Small intestine (tissue), 7 donors: ENCODE results near the gene ZNF180. TPM values are rescaled to one million over a fixed set of nuclear protein-coding genes. Genes with fewer than 3 reads are reported as not detected.
"Not testable (repeated sequence)": the region's sequence is repeated elsewhere in the genome, so short reads cannot be mapped to it uniquely, and the experiment has no call there.

Experiments
- DNase-seq, 2 donors: peaks; one replicate each; pipeline versions ENCODE4 v3.0.0 to v3.0.0-alpha.2; 2013
- FAIRE-seq: peaks from 2 replicates; lab custom pipeline; 2012; peaks lifted over from hg19 to GRCh38; lab: Jason Lieb, UNC
- H3K27ac ChIP-seq, 3 donors: one replicate each; pipeline ENCODE4 v1.5.1; 2013; ENCODE audit warnings: low read length in 2 of 3, mild to moderate bottlenecking in 2 of 3, control low read depth in 1 of 3, inconsistent platforms in 1 of 3, low read depth in 1 of 3, moderate library complexity in 1 of 3
- H3K27me3 ChIP-seq, 3 donors: one replicate each; pipeline ENCODE4 v1.6.1; 2013; ENCODE audit warnings: low read length in 3 of 3, inconsistent platforms in 1 of 3; ENCODE audit not compliant: control insufficient read depth in 3 of 3, insufficient read depth in 3 of 3
- H3K36me3 ChIP-seq, 3 donors: one replicate each; pipeline ENCODE4 v1.6.1; 2013; ENCODE audit warnings: low read length in 3 of 3, inconsistent platforms in 1 of 3, low read depth in 1 of 3, mild to moderate bottlenecking in 1 of 3, moderate library complexity in 1 of 3; ENCODE audit not compliant: control insufficient read depth in 3 of 3, insufficient read depth in 2 of 3
- H3K4me1 ChIP-seq, 3 donors: one replicate each; pipeline ENCODE4 v1.6.1; 2013; ENCODE audit warnings: low read length in 2 of 3, inconsistent platforms in 1 of 3, low read depth in 1 of 3, mild to moderate bottlenecking in 1 of 3, moderate library complexity in 1 of 3; ENCODE audit not compliant: control insufficient read depth in 3 of 3, insufficient read depth in 2 of 3
- H3K4me3 ChIP-seq, 3 donors: one replicate each; pipeline ENCODE4 v1.5.1; 2013; ENCODE audit warnings: low read length in 3 of 3, control low read depth in 1 of 3, inconsistent platforms in 1 of 3, low read depth in 1 of 3, mild to moderate bottlenecking in 1 of 3, moderate library complexity in 1 of 3
- H3K9me3 ChIP-seq, 2 donors: one replicate each; pipeline ENCODE4 v1.6.1; 2013; ENCODE audit warnings: low read depth in 1 of 2, low read length in 1 of 2; ENCODE audit not compliant: control insufficient read depth in 2 of 2, insufficient read depth in 1 of 2
- WGBS, 3 donors: extraction: QIAGEN DNeasy Blood & Tissue Kit; methylation state at CpG; one replicate each; pipeline ENCODE4 v1.1.7; 2013; 5-methylcytosine and 5-hydroxymethylcytosine counted together
- polyA plus RNA-seq, 4 donors: library from polyadenylated mRNA; stranded (reverse) in 3 of 4; unstranded in 1 of 4; fragments of 200-250 nt in 3 of 4; fragments of 120-200 nt in 1 of 4; gene quantifications; one replicate each; pipeline versions ENCODE4 v1.2.1 to v1.2.3, GENCODE V29; 2013
- donor health status: healthy with polysubstance abuse.
- donor health status: control.
- donor health status: control.
- donor health status: Bipolar disorder and iron deficiency.
- donor health status: healthy.

The ZNF180 gene
- polyA plus RNA-seq, 4 donors, result 4.6 to 11.4 (median 6.2) TPM

- peaks cover 0 to 1% (median 0%) of the 10 kb centered on the region in 3 donors for H3K27me3 ChIP-seq
- no peaks in the 10 kb centered on the region for H3K36me3 ChIP-seq
- 38 to 70% (median 47%) methylated on average over 11 of the region's 11 CpGs for WGBS, 3 donors
- H3K9me3 ChIP-seq, result no peaks in the 10 kb centered on the region
- H3K27ac ChIP-seq, result no peak overlapping the region
- H3K4me1 ChIP-seq, result no peaks in the 10 kb centered on the region
- no peak overlapping the region for H3K4me3 ChIP-seq
- FAIRE-seq (no peak), DNase-seq (no peak)
Measured at GRCh38 chr19:44539236-44539826, 39.0 kb upstream of the ZNF180 start.

GRCh38 chr19:44535361-44535760, 35.0 kb upstream of the ZNF180 start:
- not testable (repeated sequence) for FAIRE-seq

GRCh38 chr19:44532819-44533218, 32.5 kb upstream of the ZNF180 start:
- Histone ChIP-seq H3K9me3 (no peaks in the 10 kb centered on the region), H3K36me3 (no peaks in the 10 kb centered on the region), H3K27me3 (peaks cover 0 to 1% (median 0%) of the 10 kb centered on the region in 3 donors), H3K4me3 (no peak overlapping the region), H3K4me1 (peaks cover 0 to 3% (median 0%) of the 10 kb centered on the region in 3 donors), H3K27ac (no peak overlapping the region)
- WGBS, 3 donors, result 70 to 78% (median 75%) methylated on average over 5 of the region's 5 CpGs
- peak in 1 of 2 donors; percentile 38 for DNase-seq
- no peak for FAIRE-seq

More at GRCh38 chr19:44535361-44535760, 35.0 kb upstream of the ZNF180 start:
- not testable (repeated sequence) for DNase-seq, H3K27ac ChIP-seq, H3K4me1 ChIP-seq, H3K9me3 ChIP-seq, H3K27me3 ChIP-seq, H3K36me3 ChIP-seq, H3K4me3 ChIP-seq
- 53 to 78% (median 63%) methylated on average over 3 of the region's 3 CpGs for WGBS, 3 donors

GRCh38 chr19:44530777-44531176, 30.5 kb upstream of the ZNF180 start:
- H3K4me1 ChIP-seq, result peaks cover 0 to 3% (median 0%) of the 10 kb centered on the region in 3 donors
- H3K4me3 ChIP-seq, result no peak overlapping the region
- H3K9me3 ChIP-seq, result no peaks in the 10 kb centered on the region
- DNase-seq (peak in 1 of 2 donors; percentile 45), FAIRE-seq (no peak)
- 23 to 60% (median 33%) methylated on average over 6 of the region's 6 CpGs for WGBS, 3 donors
- H3K36me3 ChIP-seq, result no peaks in the 10 kb centered on the region
- H3K27ac ChIP-seq, result no peak overlapping the region
- H3K27me3 ChIP-seq, result no peaks in the 10 kb centered on the region

- 17 to 52% (median 37%) methylated on average over 9 of the region's 9 CpGs for WGBS, 3 donors
- H3K27ac ChIP-seq, result peak within 1 kb of the TSS in 2 of 3 donors; percentile 4 to 11
- H3K4me3 ChIP-seq, result peak within 1 kb of the TSS in 1 of 3 donors; percentile 54
- peaks cover 0 to 3% (median 0%) of the 10 kb centered on the region in 3 donors for H3K4me1 ChIP-seq
- peaks cover 0 to 3% (median 0%) of the 10 kb centered on the region in 3 donors for H3K27me3 ChIP-seq
- FAIRE-seq (no peak), DNase-seq (peak; percentile 38 to 96)
- H3K9me3 ChIP-seq, result no peaks in the 10 kb centered on the region
- H3K36me3 ChIP-seq, result no peaks in the 10 kb centered on the region
Measured at GRCh38 chr19:44529536-44529935, 29.2 kb upstream of the ZNF180 start, which contains the start of gene CEACAM20. TSS of gene CEACAM20 (minus strand) at chr19:44529675. CDS start at chr19:44529509, 166 bp downstream.

GRCh38 chr19:44527554-44527953, 27.2 kb upstream of the ZNF180 start:
- peaks cover 0 to 3% (median 0%) of the 10 kb centered on the region in 3 donors for H3K27me3 ChIP-seq
- WGBS, 3 donors, result 82 to 91% (median 85%) methylated on average over 7 of the region's 7 CpGs
- FAIRE-seq, result no peak
- no peaks in the 10 kb centered on the region for H3K36me3 ChIP-seq
- peaks cover 0 to 3% (median 0%) of the 10 kb centered on the region in 3 donors for H3K4me1 ChIP-seq
- H3K27ac ChIP-seq, result no peak overlapping the region
- DNase-seq, result no peak
- no peaks in the 10 kb centered on the region for H3K9me3 ChIP-seq
- H3K4me3 ChIP-seq, result peak overlapping the region in 1 of 3 donors; percentile 1

- no peaks in the 10 kb centered on the region for H3K36me3 ChIP-seq
- peaks cover 0 to 3% (median 0%) of the 10 kb centered on the region in 3 donors for H3K4me1 ChIP-seq
- FAIRE-seq, result no peak
- H3K27me3 ChIP-seq, result peaks cover 0 to 3% (median 0%) of the 10 kb centered on the region in 3 donors
- WGBS, 3 donors, result 31 to 47% (median 42%) methylated on average over 4 of the region's 4 CpGs
- no peak for DNase-seq
- no peak overlapping the region for H3K4me3 ChIP-seq
- no peaks in the 10 kb centered on the region for H3K9me3 ChIP-seq
- H3K27ac ChIP-seq, result no peak overlapping the region
Measured at GRCh38 chr19:44525721-44526430, 25.6 kb upstream of the ZNF180 start.

GRCh38 chr19:44521370-44521769, 21.0 kb upstream of the ZNF180 start:
- FAIRE-seq (no peak), DNase-seq (no peak)
- no peak overlapping the region for H3K4me3 ChIP-seq
- no peaks in the 10 kb centered on the region for H3K4me1 ChIP-seq
- peaks cover 0 to 5% (median 0%) of the 10 kb centered on the region in 3 donors for H3K36me3 ChIP-seq
- no peaks in the 10 kb centered on the region for H3K9me3 ChIP-seq
- no peak overlapping the region for H3K27ac ChIP-seq
- WGBS, 3 donors, result 90 to 93% (median 91%) methylated on average over 2 of the region's 2 CpGs
- H3K27me3 ChIP-seq, result peaks cover 0 to 3% (median 0%) of the 10 kb centered on the region in 3 donors
